ENCODE data around the gene ATP8A2. TPM values are rescaled to one million over a fixed set of nuclear protein-coding genes. Genes with fewer than 3 reads are reported as not detected.

ATP8A2 gene
- total RNA-seq, 1 donor from 2014 or later: 3.4 TPM

DNA sequence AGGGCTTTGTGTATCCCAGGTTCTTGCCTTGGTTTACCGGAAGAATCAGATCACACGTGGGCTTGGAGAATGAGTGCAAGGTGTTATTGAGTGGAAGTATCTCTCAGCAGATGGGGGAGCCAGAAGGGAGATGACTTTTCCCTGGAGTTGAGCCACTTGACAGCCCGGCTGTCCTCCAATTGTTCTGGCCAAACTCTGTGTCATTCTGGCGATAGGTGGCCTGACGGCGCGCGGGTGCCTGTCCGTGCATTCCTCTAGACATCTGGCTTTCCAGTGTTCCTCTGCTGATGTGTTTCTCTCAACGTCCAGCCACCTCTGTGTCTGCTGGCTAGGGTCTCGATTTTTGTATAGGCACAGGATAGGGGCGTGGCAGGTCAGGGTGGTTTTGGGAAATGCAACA is 498.2 kb downstream of the ATP8A2 start:
- H3K4me3 Mint-ChIP-seq: no peak overlapping the region
- TF ChIP-seq, protein P1, sequence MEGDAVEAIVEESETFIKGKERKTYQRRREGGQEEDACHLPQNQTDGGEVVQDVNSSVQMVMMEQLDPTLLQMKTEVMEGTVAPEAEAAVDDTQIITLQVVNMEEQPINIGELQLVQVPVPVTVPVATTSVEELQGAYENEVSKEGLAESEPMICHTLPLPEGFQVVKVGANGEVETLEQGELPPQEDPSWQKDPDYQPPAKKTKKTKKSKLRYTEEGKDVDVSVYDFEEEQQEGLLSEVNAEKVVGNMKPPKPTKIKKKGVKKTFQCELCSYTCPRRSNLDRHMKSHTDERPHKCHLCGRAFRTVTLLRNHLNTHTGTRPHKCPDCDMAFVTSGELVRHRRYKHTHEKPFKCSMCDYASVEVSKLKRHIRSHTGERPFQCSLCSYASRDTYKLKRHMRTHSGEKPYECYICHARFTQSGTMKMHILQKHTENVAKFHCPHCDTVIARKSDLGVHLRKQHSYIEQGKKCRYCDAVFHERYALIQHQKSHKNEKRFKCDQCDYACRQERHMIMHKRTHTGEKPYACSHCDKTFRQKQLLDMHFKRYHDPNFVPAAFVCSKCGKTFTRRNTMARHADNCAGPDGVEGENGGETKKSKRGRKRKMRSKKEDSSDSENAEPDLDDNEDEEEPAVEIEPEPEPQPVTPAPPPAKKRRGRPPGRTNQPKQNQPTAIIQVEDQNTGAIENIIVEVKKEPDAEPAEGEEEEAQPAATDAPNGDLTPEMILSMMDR (conservative IDR thresholded peaks at IDR 0.05): no peak
- H3K27ac Mint-ChIP-seq (ENCODE audit: unreplicated experiment): no peak overlapping the region

GRCh38 chr13:25871389-25872125 is 499.8 kb downstream of the ATP8A2 start:
- H3K4me3 Mint-ChIP-seq: no peak overlapping the region
- peaks cover 40% of the 10 kb centered on the region for H3K4me1 Mint-ChIP-seq
- TF ChIP-seq, protein P1 (conservative IDR thresholded peaks at IDR 0.05): no peak
- no peaks in the 10 kb centered on the region for H3K36me3 Mint-ChIP-seq (ENCODE audit: low read depth)
- DNase-seq (ENCODE audit: low read depth, low spot score): no peak
- no peaks in the 10 kb centered on the region for H3K27me3 Mint-ChIP-seq (ENCODE audit: low read depth)
- H3K27ac Mint-ChIP-seq (ENCODE audit: unreplicated experiment): no peak overlapping the region
- peaks cover 2% of the 10 kb centered on the region for H3K9me3 Mint-ChIP-seq

More for the DNA sequence above, 498.2 kb downstream of the ATP8A2 start:
- Mint-ChIP-seq H3K36me3 (ENCODE audit: low read depth) (no peaks in the 10 kb centered on the region), H3K9me3 (peaks cover 2% of the 10 kb centered on the region), H3K4me1 (peaks cover 55% of the 10 kb centered on the region), H3K27me3 (ENCODE audit: low read depth) (no peaks in the 10 kb centered on the region)
- no peak for DNase-seq (ENCODE audit: low read depth, low spot score)

- Mint-ChIP-seq H3K27ac (ENCODE audit: unreplicated experiment) (no peak overlapping the region), H3K9me3 (peaks cover 2% of the 10 kb centered on the region), H3K36me3 (ENCODE audit: low read depth) (no peaks in the 10 kb centered on the region), H3K4me3 (no peak overlapping the region), H3K27me3 (ENCODE audit: low read depth) (no peaks in the 10 kb centered on the region), H3K4me1 (peaks cover 33% of the 10 kb centered on the region)
- TF ChIP-seq, protein P1 (conservative IDR thresholded peaks at IDR 0.05): no peak
- no peak for DNase-seq (ENCODE audit: low read depth, low spot score)
Observed at GRCh38 chr13:25872481-25873241, 500.9 kb downstream of the ATP8A2 start.

GRCh38 chr13:25873242-25873612 is 501.5 kb downstream of the ATP8A2 start:
- no peaks in the 10 kb centered on the region for H3K27me3 Mint-ChIP-seq (ENCODE audit: low read depth)
- TF ChIP-seq, protein P1 (conservative IDR thresholded peaks at IDR 0.05): no peak
- H3K9me3 Mint-ChIP-seq: peaks cover 2% of the 10 kb centered on the region
- DNase-seq (ENCODE audit: low read depth, low spot score): no peak
- H3K27ac Mint-ChIP-seq (ENCODE audit: unreplicated experiment): no peak overlapping the region
- H3K4me3 Mint-ChIP-seq: no peak overlapping the region
- H3K4me1 Mint-ChIP-seq: peaks cover 33% of the 10 kb centered on the region
- H3K36me3 Mint-ChIP-seq (ENCODE audit: low read depth): no peaks in the 10 kb centered on the region

GRCh38 chr13:25874064-25874737 is 502.4 kb downstream of the ATP8A2 start:
- no peak for DNase-seq (ENCODE audit: low read depth, low spot score)
- Mint-ChIP-seq H3K4me3 (no peak overlapping the region), H3K27ac (ENCODE audit: unreplicated experiment) (no peak overlapping the region), H3K4me1 (peaks cover 33% of the 10 kb centered on the region), H3K27me3 (ENCODE audit: low read depth) (no peaks in the 10 kb centered on the region), H3K36me3 (ENCODE audit: low read depth) (no peaks in the 10 kb centered on the region), H3K9me3 (peaks cover 2% of the 10 kb centered on the region)
- TF ChIP-seq, protein P1 (conservative IDR thresholded peaks at IDR 0.05): no peak
